NCI-H510A (cell line): ENCODE measurements around the gene ATL2.
"Not testable (repeated sequence)": the region's sequence is repeated elsewhere in the genome, so short reads cannot be mapped to it uniquely, and the experiment has no call there.

Experiments
- DNase-seq: peaks from one replicate; lab custom pipeline; 2025; lab: John Stamatoyannopoulos, UW

The ATL2 gene

DNA sequence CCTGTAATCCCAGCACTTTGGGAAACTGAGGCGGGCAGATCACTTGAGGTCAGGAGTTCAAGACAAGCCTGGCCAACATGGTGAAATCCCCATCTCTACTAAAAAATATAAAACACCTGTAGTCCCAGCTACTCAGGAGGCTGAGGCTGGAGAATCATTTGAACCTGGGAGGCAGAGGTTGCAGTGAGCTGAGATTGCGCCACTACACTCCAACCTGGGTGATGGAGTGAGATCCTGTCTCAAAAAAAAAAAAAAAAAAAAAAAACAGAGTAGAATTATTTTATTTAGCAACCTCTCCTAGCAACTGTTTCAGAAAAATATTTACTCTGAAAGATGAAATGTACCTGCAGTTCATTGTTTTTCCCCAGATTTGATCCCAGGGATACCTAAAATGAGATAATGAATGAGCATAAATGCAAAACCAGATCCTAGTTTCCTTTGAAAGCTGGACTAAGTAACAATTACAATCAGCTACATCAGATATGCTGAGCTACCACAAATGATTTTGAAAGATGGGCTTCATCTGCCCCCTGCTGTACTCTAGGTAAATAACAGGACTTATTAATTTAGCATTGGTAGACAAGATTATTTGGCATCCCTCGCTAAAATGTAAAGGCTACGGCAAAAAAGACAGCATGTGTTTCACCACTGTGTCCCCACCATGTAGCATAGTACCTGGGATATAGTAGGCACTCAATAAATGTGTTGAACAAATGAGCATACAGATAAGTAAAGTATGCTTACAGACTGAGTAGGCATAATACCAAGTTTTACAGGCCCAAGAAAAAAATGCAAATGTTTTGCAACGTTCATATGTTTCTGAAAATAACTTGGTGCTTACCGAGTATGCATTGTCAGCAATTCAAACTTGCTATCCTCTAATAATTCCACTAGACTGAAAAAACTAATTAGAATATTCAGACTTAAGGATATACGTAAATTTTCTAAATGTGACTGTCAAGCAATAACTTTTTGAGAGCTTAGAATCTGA lies 102.5 kb downstream of the ATL2 start:
- DNase-seq = no peak

DNA sequence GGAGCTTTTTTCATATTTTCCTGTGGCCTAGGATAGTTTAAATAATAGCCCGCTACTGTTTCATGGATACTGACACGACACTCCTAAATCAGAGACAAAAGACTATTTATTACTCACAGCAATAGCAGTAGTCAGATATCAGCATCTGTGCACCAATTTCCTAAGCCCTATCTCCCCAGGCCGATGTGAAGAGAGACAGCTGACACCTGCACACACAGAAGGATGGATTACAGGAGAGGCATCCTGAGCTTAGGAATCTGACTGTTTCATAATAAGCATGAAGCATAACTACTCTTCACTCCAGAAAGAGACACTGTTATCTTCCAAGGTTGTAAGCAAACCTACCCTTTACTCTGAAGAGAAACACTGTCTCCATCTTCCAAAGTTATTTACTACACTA lies 105.4 kb downstream of the ATL2 start:
- DNase-seq = no peak

DNA sequence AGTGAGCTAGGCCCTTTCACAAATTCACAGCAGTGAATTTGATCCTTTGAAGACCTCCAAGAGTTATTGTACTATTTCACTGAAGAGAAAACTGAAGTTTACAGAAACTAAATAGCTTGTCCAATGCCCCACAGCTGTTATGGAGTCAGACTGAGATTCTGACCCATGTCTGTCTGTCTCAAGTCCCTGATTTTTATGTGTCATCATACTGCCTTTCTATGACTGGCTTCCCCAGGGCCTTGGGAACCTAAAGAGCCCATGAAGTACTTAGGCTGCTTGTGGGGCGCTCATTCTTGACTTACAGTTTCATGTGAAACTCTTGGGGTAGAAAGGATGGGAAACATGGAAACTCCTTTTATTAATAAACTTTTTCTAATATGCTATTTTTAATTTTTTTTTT lies 107.7 kb downstream of the ATL2 start:
- DNase-seq = no peak

DNA sequence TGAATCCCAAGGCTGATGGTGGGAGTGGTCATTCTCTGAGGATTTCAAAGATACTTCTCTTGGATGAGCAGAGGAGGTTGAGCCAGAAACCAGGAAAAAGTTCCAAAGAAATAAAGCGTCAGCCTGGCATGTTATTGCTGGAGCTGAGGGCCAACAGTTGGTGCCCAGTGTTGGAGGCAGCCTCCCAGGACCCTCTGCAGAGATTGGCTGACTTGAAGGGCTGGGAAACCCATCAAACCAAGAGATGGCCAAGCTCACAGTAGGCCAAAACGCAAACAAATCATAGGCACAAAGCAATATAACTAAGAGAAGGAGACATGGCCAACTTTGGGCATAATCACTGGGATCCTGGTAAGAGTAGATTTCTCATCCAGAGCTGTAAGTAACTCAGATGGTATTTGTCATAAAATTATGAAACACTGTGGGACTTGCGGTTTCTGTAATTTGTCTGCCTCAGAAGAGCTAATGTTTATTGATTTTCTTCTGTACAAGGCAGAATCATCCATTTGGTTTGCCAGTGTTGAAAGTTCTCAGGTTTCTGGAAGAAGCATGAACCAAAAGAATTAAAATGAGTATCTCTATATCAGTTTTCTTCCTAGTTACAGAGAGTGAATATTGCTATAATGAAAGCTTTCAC lies 108.3 kb downstream of the ATL2 start:
- no peak for DNase-seq

DNA sequence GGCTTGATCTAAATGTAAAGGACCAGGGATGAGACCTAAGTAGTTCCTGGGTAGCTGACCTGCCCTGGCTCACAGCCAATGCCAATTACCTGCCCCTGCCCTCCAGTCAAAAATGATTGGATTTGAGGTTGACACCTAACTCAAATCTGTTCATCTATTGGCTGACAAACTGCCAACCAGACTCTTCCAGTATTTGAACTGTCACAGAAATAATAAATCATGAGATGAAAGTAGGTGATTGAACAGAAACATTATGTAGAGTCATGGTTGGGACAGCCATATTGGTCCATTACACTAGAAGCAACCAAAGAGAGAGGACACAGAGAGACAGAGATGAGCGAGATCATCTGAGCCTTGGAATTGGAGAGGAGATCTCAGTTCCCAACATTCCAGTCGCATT lies 109.1 kb downstream of the ATL2 start:
- no peak for DNase-seq

DNA sequence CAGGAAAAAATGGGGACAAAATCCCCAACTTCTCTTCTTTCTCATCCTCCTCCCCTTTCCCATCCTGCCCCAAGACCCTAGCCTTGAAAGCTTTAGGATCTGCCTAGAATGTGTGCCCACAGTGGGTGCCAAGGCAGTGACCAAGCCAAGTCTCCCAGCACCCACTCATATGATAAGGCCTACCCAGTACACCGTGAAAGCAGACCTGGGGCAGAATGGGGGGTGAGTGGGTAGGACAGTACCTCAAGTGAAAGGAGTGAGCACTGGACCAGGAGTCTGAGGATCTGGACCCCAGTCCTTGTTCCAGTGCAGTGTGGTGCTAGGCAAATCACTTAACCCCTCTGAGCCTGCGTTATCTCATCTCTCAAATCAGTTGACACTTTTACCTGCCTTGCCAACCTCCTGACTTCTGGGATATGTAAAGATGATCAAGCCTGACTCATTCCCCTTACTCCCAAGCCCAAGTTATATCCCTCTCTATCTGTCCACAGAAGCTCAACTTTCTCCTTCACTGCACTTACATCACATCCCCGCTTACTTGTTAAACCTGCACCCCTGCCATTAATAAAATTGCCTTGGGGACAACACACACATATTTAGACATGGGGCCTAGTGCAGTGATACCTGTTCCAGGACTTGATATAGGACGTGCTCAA lies 109.7 kb downstream of the ATL2 start:
- DNase-seq = no peak

DNA sequence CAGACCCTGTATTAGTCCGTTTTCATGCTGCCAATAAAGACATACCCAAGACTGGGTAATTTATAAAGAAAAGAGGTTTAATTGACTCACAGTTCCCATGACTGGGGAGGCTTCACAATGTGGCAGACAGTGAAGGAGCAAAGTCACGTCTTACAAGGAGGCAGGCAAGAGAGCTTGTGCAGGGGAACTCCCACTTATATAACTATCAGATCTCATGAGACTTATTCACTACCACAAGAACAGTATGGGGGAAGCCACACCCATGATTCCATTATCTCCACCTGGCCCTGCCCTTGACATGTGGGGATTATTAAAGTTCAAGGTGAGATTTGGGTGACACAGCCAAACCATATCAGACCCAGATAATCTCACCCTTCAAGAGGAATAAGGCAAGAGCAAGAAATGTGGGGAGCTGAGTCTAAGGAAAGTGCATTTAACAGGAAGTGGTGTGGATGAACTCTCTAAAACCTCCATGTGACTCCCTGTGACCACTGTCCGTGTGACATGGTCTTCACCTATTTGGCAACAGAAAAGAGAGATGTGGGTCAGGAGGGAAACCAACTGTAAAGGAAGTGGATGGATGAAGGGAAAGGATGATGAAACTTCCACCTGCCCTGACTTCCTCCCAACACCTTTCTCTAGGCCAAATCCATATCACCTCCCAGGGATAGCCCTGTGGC lies 110.6 kb downstream of the ATL2 start:
- DNase-seq = no peak

DNA sequence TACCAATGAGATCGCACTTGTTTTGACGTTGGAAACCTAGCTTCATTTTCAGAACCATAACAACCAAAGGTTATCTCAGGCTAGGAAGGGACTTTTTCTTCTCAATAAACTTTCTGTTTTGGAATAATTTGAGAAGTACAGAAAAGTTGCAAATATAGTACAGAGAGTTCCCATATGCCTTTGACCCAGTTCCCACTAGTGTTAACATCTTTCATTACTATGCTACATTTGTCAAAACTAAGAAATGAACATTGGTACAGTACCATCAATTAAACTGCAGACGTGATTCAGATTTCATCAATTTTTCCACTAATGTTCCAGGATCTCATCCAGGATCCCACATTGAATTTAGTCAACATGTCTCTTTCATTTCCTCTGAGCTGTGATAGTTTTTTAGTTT lies 111.6 kb downstream of the ATL2 start:
- no peak for DNase-seq

DNA sequence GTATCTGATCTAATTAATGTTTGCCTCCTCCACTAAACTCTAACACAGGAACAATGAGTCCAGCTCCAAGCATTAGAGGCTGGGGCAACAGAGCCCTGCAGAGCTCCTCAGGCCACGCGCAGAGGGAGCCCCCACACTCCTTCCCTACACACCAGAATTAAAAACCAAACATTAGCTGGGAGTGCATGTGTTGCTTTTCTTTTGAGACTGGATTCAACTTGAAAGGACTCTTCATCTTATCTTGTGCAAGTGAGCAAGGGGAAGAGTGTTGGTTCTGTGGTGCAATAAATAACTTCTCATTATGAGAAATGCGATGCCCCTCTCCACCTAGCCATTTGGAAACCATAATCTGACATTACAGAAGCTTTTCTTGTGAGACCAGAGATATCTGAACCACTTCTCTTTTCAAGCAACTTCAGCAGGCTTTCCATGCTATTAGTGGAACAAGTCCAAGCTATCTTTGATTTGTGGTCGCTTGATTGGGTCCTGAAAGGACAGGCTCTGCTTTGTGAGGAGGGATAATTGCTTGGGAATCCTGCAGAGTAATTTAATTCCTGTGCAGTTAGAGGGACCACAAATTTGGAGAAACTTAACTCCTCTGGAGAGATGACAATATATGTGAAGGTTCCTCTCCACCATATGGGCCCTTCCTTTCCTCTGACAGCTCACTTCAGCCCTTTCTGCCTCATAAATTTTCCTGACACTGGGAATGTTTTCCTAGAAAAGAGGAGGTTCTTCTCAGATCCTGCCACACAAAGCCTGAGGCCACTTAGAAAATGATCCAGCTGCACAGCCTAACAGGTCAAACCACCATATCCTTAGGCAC lies 112.5 kb downstream of the ATL2 start:
- DNase-seq = no peak

DNA sequence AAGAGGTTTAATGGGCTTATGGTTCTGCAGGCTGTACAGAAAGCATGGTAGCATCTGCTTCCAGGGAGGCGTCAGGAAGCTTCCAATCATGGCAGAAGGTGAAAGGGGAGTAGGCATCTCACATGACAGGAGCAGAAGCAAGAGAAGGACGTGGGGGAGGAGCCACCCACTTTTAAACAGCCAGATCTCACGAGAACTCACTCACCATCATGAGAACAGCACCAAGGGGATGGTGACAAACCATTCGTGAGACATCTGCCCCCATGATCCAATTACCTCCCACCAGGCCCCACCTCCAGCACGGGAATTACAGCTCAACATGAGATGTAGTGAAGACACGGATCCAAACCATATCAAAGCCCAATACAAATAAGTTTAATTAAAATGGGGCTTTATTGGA lies 113.8 kb downstream of the ATL2 start:
- DNase-seq = no peak

DNA sequence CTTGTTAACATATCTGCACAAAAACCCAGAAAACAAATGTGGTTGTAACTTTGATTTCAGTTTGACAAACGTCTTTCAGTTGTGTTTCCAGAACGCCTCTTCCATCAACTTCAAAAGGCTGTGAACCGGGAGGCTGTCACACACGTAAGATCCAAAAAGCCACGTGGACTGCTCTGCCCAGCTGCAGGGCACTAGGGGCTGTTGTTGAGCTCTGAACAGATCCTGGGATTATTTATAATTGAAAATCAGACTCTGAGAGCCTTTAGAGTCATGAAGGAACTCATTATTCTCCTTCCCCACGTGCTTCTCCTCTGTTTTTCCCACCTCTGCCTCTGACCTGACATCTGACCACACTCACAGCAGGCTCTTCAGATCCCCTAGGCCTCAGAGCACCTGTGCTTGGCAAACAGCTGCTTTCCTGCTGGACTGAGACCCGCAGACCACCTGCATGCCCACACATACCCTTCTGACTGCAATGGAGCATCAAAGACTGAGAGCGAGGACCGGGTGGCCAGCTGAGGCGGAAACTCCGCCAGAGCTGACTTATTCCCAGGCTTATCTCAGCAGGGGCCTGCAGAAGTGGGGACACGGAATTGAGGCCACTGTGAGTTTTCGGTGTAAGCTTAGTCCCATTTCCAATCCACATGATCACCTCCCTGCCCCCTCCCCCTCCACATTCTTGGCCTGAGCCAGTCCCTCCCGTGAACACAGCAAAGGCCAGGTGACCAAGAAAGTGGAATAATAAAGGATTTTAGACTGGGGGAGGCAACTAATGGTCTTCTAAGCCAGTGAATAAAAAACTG lies 114.8 kb downstream of the ATL2 start:
- DNase-seq = no peak

DNA sequence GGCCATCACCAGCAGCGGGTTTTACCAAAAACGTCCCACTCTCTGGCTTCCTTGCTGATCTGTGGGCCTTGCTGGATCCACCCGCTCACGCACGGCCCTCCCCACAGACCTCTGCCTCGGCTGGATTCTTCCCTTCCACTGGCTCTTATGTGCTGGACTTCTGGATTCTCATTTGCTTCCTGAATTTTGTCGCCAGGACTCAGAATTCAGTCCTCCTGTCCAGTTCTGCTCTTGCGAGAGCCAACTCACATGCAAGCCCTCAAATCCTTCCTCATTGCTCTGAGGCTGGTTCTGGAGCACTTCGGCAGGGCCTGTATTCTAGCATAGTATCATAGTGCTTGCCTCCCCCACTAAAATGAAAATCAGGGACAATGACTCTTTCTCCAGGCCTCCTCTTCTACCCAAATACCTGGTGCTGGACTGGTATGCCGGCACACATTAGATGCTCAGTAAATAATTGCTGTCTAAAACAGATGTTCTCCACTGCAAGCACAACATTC lies 115.5 kb downstream of the ATL2 start:
- no peak for DNase-seq

DNA sequence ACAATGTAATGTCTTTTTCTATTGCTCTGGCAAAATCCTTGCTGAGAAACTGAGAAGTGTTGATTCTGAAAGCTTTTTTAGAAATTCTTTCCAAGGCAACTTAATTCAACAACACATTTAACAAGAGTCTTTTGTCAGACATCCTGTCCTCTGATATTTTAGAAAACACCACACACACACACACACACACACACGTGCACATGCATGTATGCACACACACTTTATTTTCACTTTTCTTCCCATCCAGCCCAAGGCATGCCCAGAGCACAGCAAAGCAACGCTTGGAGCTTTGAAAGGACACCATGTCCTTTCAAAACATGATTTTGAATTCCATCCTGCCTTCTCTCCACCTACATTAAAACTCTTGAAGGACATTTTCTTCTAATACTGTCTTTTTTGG lies 116.1 kb downstream of the ATL2 start:
- DNase-seq = no peak

DNA sequence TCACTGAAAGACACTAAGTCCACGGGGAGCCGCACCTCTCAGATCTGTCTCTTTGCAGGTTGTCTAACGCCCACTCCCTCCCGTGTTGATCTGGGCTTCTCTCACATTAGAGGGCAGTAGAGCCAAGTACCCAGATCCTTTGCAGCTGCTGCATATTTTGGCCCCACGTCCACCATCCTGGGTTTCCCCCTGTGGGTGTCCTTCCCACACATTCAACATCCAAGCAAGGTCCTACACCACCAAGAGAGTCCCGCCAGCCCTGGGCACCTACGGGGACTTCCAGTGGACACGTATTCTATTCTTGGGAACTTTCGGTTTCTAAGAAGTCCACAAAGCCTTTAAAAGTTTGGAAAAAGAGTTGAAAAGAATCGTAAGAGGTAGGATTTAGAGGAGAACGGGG lies 116.6 kb downstream of the ATL2 start:
- DNase-seq = no peak

DNA sequence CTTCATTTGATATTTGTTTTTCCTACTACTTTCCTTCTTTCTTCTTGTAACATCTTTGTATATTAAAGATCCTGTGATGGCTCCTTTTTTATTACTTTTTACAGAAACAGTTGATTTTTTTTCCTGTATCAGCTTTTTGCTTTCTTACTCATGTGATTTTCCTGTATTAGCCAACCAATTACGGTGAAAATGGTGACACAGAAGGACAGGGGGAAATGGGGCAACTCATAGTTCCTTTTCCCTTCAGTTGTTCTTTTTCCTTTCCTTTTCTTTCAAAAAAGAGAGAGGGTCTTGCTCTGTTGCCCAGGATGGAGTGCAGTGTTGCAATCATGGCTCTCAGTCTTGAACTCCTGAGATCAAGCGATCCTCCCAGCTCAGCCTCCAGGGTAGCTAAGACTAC lies 117.8 kb downstream of the ATL2 start:
- no peak for DNase-seq

DNA sequence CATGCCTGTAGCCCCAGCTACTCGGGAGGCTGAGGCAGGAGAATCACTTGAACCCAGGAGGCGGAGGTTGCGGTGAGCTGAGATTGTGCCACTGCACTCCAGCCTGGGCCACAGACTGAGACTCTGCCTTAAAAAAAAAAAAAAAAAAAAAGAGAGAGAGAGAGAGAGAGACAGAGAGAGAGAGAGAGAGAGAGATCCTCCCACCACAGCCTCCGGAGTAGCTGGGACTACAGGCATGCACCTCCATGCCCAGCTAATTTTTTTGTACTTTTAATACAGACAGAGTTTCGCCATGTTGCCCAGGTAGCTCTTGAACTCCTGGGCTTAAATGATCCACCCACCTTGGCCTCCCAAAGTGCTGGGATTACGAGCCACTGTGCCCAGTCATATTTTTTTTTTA lies 119.4 kb downstream of the ATL2 start:
- not testable (repeated sequence) for DNase-seq

DNA sequence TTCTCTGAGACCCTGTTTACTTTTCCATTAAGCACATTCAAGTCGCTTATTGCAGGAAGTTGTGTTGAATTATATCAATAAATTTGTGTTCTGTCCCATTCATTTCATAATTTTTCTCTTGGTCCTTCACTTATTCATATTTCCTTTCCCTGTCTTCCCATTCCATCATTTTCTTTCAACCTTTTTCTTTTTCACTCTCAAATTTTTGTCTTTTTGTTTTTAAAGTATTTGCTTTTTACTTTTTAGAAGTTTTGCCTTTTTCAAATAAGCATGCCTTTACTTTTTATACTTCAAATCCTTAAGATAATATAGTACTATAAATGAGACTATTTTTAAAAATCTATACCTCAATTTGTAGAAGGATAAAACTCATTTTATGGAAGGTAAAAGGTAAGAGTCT lies 120.5 kb downstream of the ATL2 start:
- no peak for DNase-seq

DNA sequence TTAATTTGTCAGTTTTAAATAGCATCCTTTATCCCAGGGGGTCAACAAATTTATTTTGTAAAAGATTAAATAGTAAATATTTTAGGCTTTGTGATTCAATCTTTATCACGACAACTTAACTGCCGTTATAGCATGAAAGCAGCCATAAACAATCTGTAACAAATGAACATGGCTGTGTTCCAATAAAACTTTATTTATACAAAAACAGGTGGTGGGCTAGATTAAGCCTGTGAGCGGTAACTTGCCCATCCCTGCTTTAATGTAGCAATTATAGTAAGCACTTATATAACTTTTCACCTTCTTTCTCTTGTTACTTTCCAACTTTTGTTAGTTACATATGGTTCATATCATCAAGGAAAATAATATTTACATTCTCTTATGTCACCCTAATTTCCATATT lies 121.9 kb downstream of the ATL2 start:
- DNase-seq = no peak

DNA sequence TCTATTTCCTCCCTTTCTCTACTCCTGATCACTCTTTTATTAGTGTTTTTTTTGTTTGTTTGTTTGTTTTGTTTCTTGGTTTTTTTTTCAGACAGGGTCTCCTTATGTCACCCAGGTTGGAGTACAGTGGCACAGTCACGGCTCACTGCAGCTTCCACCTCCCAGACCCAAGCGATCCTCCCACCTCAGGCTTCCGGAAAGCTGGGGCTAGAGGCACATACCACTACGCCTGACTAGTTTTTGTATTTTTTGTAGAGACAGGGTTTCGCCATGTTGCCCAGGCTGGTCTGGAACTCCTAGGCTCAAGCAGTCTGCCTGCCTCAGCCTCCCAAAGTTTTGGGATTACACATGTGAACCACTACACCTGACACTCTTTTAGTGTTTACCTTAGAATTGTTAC lies 122.3 kb downstream of the ATL2 start:
- DNase-seq = no peak

DNA sequence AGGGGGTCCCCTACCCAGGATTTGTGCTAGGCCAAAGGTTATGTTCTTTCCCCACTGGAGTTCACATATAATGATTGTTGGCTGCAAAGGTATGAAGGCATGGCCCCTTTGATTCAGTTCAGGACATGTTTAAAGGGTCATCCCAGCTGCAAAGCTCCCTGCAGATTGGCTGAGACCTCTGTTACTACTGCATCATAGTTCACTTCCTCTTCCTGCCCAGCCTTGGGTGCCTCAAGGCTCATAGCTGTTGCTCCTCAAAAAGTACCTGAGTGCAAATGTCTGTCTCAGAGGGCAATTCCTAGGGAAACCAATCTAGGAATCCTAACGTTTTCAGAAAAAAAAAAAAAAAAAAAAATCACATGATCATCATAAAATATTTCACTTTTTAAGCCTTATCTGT lies 125.1 kb downstream of the ATL2 start:
- DNase-seq = no peak

DNA sequence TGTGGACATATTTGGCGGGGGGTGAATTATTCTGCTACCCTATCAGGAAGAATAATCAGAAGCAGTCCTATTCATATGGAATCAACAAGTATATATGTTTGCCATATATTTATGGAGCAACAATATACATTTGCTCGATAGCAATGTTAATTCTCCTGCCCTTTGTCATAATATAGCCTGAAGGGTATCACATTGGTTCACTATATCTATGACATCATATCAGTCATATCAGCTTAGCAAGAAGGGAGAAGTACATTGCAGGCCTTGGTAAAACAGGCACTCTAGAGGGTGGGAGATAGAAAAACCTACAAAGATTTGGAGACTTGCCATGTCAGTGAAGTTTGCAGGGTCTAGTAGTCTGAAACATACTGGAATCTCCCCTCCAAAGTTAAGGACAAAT lies 128.4 kb downstream of the ATL2 start:
- DNase-seq = no peak
